ENCODE results near the gene DHH. TPM values are rescaled to one million over a fixed set of nuclear protein-coding genes. Genes with fewer than 3 reads are reported as not detected.
"Not testable (repeated sequence)": the region's sequence is repeated elsewhere in the genome, so short reads cannot be mapped to it uniquely, and the experiment has no call there.

Gene DHH
- not detected in 2 replicates for total RNA-seq (2014; rRNA removed; shearing (Covaris generic))

GRCh38 chr12:49094160-49094974, at the start of gene DHH:
Gene DHH (minus strand): TSS chr12:49094801. CDS start chr12:49094512, 289 bp downstream.
- no peak for DNase-seq (ENCODE audit: low read depth)

- DNase-seq (ENCODE audit: low read depth) = no peak
These were observed 49.8 kb upstream of the DHH start for GRCh38 chr12:49144384-49144783.

DNA sequence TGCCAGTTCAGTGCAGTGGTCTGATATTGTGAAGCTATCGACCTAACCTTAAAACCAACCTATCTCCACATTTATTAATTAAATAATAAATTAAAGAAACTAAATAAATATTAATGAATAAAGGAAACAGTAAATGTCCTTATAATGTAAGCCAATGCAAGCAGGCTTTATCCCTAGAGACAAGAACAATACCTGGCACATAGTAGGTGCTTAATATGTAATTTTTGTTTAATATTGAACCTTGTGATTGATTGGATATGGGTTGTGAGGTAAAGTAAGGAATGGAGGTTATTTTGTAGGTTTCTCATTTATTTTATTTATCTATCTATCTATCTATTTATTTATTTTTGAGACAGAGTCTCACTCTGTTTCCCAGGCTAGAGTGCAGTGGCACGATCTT, 44.4 kb upstream of the DHH start:
- DNase-seq (ENCODE audit: low read depth) = no peak

- no peak for DNase-seq (ENCODE audit: low read depth)
These were observed 44.0 kb upstream of the DHH start for GRCh38 chr12:49138587-49138986.

- no peak for DNase-seq (ENCODE audit: low read depth)
These were observed 42.9 kb upstream of the DHH start for GRCh38 chr12:49137476-49137875.

DNA sequence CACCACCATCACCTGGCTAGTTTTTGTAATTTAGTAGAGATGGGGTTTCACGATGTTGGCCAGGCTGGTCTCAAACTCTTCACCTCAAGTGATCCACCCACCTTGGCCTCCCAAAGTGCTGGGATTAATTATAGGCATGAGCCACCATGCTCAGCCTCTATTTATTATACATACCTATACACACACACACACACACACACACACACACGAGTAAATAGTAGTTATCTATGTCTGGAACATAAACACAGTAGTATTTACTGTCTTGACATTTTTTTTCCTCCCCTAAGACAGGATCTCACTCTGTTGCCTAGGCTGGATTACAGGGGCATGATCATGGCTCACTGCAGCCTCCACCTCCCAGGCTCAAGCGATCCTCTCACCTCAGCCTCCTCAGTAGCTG, 42.4 kb upstream of the DHH start:
- DNase-seq (ENCODE audit: low read depth) = not testable (repeated sequence)

DNA sequence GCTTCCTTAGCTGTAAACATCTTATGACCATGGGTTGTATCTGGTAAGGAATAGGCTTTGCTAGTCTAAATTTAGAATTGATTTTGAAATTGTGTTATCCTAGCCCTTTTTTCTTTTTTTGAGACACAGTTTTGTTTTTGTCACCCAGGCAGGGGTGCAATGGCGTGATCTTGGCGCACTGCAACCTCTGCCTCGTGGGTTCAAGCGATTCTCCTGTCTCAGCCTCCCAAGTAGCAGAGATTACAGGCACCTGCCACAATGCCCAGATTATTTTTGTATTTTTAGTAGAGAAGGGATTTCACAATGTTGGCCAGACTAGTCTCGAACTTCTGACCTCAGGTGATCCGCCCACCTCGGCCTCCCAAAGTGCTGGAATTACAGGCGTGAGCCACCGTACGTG, 39.0 kb upstream of the DHH start:
- no peak for DNase-seq (ENCODE audit: low read depth)

DNA sequence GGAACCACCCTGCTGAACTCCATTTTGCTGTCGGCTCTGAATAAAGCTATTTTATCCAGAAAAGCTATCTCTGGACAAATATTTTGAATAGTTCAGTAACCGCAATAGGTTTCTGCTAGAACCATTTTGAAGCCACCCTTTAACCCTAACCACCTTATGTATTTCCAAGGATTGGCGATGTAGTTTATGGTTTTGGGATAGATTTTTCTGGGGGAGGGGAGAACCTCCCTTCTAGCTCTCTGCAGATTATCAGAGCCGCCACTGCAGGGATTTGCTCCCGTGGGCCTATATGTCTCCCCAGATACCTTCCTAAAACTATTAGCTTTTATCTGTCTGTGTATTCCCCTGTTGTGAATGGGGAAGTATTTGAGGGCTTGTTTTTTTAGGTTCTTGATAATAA, 38.4 kb upstream of the DHH start:
- DNase-seq (ENCODE audit: low read depth) = no peak

DNA sequence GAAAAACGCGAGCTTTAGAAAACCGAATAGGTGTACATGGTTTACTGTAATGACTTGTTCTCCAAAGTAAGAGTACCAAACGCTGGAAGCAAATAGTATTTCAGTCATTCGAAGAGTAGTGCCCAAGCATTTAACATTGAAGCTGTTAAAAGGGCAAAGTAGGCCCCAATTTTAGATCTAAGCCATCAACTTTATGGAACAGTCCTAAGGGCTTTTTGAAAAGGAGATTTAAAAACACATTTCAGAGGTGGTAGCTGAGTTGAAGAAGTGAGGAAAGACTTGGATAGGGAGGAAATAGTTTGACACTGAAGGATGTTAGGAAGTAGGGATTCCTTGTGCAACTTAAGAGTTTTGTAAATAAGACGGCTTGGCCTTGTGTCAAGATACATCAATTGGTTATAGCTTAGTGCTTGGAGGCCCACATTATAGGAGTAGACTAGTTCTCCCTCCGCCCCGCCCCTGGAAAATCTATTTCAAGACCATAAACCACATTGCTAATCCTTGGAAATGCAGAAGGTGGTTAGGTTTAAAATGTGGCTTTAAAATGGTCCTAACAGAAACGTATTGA, 37.4 kb upstream of the DHH start:
- peak; percentile 34 for DNase-seq (ENCODE audit: low read depth)

- peak; percentile 96 for DNase-seq (ENCODE audit: low read depth)
These were observed 36.7 kb upstream of the DHH start, which contains the start of gene TUBA1B for GRCh38 chr12:49131051-49131893. Gene TUBA1B (minus strand): TSS chr12:49131395. CDS start chr12:49131300, 95 bp downstream.

- DNase-seq (ENCODE audit: low read depth) = peak; percentile 96
These were observed 35.8 kb upstream of the DHH start for GRCh38 chr12:49130151-49131050.

DNA sequence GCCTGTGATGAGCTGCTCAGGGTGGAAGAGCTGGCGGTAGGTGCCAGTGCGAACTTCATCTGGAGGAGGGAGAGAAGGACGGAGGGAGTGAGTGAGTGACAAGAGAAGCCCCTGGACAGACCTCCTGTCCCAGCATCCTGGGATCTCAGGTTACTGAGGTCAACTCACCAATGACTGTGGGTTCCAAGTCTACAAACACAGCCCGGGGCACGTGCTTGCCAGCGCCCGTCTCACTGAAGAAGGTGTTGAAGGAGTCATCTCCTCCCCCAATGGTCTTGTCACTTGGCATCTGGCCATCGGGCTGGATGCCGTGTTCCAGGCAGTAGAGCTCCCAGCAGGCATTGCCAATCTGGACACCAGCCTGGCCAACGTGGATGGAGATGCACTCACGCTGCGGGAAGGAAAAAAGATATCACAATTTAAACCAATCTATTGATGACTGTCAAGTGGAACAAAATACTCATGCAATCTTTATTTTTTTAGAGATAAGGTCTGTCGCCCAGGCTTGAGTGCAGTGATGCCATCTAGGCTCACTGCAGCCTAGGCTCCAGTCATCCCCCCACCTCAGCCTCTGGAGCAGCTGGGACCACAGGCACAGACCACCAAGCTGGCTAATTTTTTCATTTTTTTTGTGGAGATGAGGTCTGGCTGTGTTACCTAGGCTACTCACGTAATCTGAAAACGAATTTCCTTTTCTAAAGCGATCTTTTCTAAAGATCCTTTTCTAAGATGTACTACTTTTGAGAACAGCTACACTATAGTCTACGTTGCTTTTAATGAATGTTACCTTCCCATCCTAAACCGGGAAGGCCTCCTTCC, 34.9 kb upstream of the DHH start:
- DNase-seq (ENCODE audit: low read depth) = no peak

GRCh38 chr12:49127971-49128370, 33.4 kb upstream of the DHH start:
- DNase-seq (ENCODE audit: low read depth) = not testable (repeated sequence)

DNA sequence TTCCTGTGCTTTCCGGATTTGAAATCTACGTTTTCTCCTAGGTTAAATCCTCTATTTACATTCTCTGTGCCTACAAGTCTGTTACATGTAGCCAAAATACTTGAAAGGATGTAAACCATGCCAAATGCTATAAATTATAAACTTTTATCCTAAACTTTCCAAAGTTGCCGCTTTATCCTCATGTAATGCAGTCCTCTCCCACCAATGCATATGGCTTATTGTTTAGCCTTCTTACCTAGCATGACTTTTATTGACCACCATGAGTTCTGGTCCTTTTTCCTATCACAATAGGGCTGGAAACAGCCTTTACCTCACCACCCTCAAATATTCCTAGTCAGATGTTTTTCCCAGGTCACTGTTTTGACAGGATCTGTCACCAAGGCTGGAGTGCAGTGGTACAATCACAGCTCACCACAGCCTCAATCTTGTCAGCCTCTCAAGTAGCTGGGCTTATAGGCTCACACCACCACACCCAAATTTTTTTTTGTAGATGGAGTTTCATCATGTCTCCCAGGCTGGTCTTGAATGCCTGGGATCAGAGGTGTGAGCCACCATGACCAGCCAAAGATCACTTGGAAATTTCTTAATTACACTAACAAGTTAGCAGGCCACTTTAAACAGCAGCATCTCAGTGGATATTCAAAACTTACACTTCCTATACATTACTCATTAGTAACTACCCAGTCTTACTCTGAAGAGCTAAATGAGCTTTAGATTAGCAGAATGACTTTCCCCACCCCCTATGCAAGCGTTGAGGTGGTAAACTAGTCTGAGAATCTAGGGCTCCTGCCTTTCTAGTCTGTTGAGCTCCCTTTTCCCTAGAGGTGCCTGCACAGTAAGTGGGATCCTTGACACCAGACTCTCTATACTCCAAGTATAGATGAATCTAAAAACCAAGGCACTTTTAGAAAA, 32.5 kb upstream of the DHH start:
- peak; percentile 46 for DNase-seq (ENCODE audit: low read depth)

- peak; percentile 73 for DNase-seq (ENCODE audit: low read depth)
These were observed 26.6 kb upstream of the DHH start for GRCh38 chr12:49121047-49121696.

GRCh38 chr12:49111206-49111605, 16.6 kb upstream of the DHH start:
- DNase-seq (ENCODE audit: low read depth) = no peak

DNA sequence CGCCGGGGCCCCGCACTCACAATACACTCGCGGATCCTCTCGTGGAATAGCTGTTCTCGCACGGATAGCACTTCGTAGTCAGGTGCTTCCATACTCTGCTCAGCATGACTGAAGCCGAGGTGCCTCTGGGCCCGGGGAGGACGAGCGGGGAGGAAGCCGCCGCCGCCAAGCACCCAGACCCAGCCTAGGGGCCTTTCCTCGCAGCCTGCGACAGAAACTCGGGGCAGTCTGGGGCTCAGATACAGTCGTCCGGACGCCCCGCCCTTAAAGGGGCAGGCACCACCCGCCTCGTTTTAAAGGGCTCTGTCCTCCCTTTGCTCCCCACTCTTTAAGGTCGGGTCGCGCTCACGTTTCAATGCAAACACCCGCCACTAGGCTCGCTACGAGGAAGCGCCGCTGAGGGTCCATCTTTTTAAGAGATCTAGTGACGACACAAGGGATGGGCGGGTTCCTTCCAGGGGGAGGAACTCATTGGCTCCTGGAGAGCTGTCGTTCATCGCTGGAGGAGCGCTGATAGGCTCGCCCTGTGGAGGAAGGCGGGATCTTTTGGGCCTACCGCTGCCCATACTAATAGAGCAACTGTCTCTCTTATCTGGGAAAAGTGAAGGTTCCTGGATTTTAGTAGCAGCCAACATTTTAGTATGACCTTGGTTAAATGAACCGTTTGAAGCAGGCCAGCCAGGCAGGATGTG, 16.0 kb upstream of the DHH start, which contains the start of gene LMBR1L:
Gene LMBR1L (minus strand): TSS at position 384 of the 692 bp plus-strand sequence. CDS start 292 bp downstream, at position 92.
- peak; percentile 97 for DNase-seq (ENCODE audit: low read depth)

Data from Daoy (cell line).